Stomach (tissue), 9 donors: ENCODE measurements around the gene ARHGAP10. TPM values are rescaled to one million over a fixed set of nuclear protein-coding genes. Genes with fewer than 3 reads are reported as not detected.

Experiments used
- DNase-seq, 2 donors: peaks; one replicate each; pipeline versions ENCODE4 v3.0.0 to v3.0.0-alpha.2; 2013 to 2019
- H3K27ac ChIP-seq, 5 donors: fragments of 200-600 bp in 4 of 5; sonication (generic) in 4 of 5; one replicate each; pipeline ENCODE4 v1.5.1; 2013 to 2019; ENCODE audit warnings: mild to moderate bottlenecking in 1 of 5, moderate library complexity in 1 of 5
- H3K27me3 ChIP-seq, 3 donors: fragments of 200-600 bp; sonication (generic); one replicate each; pipeline ENCODE4 v1.5.1; 2017 to 2019; ENCODE audit warnings: mixed run types in 1 of 3
- H3K36me3 ChIP-seq, 4 donors: fragments of 200-600 bp; sonication (generic); 1 replicate in 3 of 4; 2 replicates in 1 of 4; pipeline ENCODE4 v1.5.1; 2016 to 2019
- H3K4me1 ChIP-seq, 4 donors: fragments of 200-600 bp; sonication (generic); one replicate each; pipeline ENCODE4 v1.5.1; 2016 to 2019
- H3K4me3 ChIP-seq, 4 donors: fragments of 200-600 bp; sonication (generic) in 3 of 4; one replicate each; pipeline ENCODE4 v1.5.1; 2016 to 2019; ENCODE audit warnings: mild to moderate bottlenecking in 1 of 4
- H3K9me3 ChIP-seq, 4 donors: fragments of 200-600 bp; sonication (generic); one replicate each; pipeline ENCODE4 v1.5.1; 2016 to 2019
- EP300 ChIP-seq: sonication (generic); formaldehyde crosslinking; IDR thresholded peaks from one replicate; pipeline ENCODE4 v1.6.1; 2017; ENCODE audit warnings: antibody characterized with exemption
- POLR2A ChIP-seq, 4 donors: fragments of 450-650 bp; IDR thresholded peaks; one replicate each; pipeline ENCODE4 v1.6.1; 2016; ENCODE audit warnings: antibody characterized with exemption in 4 of 4, control low read depth in 2 of 4, mild to moderate bottlenecking in 1 of 4, moderate library complexity in 1 of 4
- POLR2AphosphoS5 ChIP-seq, 3 donors: sonication (generic); formaldehyde crosslinking; IDR thresholded peaks; one replicate each; pipeline ENCODE4 v1.6.1; 2016; ENCODE audit warnings: antibody characterized with exemption in 3 of 3
- WGBS, 5 donors: extraction: QIAGEN DNeasy Blood & Tissue Kit in 3 of 5; methylation state at CpG; one replicate each; pipeline versions ENCODE4 v1.1.5 to v1.1.7; 2013 to 2018; 5-methylcytosine and 5-hydroxymethylcytosine counted together
- intact Hi-C: fragments of 100-400 bp; cut with DNase I; formaldehyde crosslinking; loops from one replicate; pipeline ENCODE4 v1.15.1; 2023; ENCODE audit warnings: low total_unique reads
- polyA plus RNA-seq, 3 donors: library from polyadenylated mRNA; stranded (reverse); fragments of 200-250 nt; gene quantifications; one replicate each; pipeline ENCODE4 v1.2.3, GENCODE V29; 2013
- total RNA-seq, 5 donors: library from RNA; depleted of rRNA; stranded (reverse); fragments of >200 nt; gene quantifications; one replicate each; pipeline versions ENCODE4 v1.1.0 to v1.2.3, GENCODE V29; 2014 to 2016
- TF ChIP-seq, protein P1 (sequence below), 7 experiments: fragments of 450-650 bp in 4 of 7; fragments of 200-600 bp in 3 of 7; sonication (generic) in 3 of 7; IDR thresholded peaks; one replicate each; pipeline ENCODE4 v1.5.1; 2016 to 2019; ENCODE audit warnings: antibody characterized with exemption in 7 of 7, control low read depth in 2 of 7, mild to moderate bottlenecking in 1 of 7
- donor health status: healthy with polysubstance abuse.
- donor health status: Bipolar disorder and iron deficiency.
- donor health status: healthy.

ARHGAP10 gene
- total and polyA plus RNA-seq, 8 donors: 18.1 to 117 (median 43.9) TPM

- WGBS, 5 donors: 43 to 55% (median 52%) methylated on average over 5 of the region's 5 CpGs
- Histone ChIP-seq H3K36me3 (no peaks in the 10 kb centered on the region), H3K9me3 (no peaks in the 10 kb centered on the region), H3K27me3 (no peaks in the 10 kb centered on the region), H3K27ac (peak overlapping the region; percentile 48 to 89 (median 81)), H3K4me1 (peaks cover 8 to 61% (median 45%) of the 10 kb centered on the region in 4 donors), H3K4me3 (no peak overlapping the region)
- intact Hi-C loops: no loop called here
- peak in 1 of 2 donors; percentile 49 for DNase-seq
- TF ChIP-seq POLR2AphosphoS5 (IDR thresholded peaks at IDR 0.05): peak in 2 of 3 donors; percentile 58 to 72
- TF ChIP-seq POLR2A (IDR thresholded peaks at IDR 0.05): no peak
Measured at GRCh38 chr4:147831551-147832171, 99.8 kb downstream of the ARHGAP10 start.

- 49 to 90% (median 84%) methylated on average over 2 of the region's 2 CpGs for WGBS, 5 donors
- peak overlapping the region in 4 of 5 donors; percentile 80 to 89 (median 83) for H3K27ac ChIP-seq
Measured at GRCh38 chr4:147833254-147833653, 101.4 kb downstream of the ARHGAP10 start.

GRCh38 chr4:147833741-147834140 is 101.9 kb downstream of the ARHGAP10 start:
- Histone ChIP-seq H3K27ac (peak overlapping the region in 3 of 5 donors; percentile 80 to 89 (median 85)), H3K4me3 (no peak overlapping the region), H3K4me1 (peaks cover 8 to 45% (median 38%) of the 10 kb centered on the region in 4 donors), H3K9me3 (no peaks in the 10 kb centered on the region), H3K36me3 (no peaks in the 10 kb centered on the region), H3K27me3 (no peaks in the 10 kb centered on the region)
- intact Hi-C loops: no loop called here
- TF ChIP-seq POLR2A (IDR thresholded peaks at IDR 0.05) (no peak), POLR2AphosphoS5 (IDR thresholded peaks at IDR 0.05) (no peak), EP300 (no peak)
- TF ChIP-seq, protein P1, sequence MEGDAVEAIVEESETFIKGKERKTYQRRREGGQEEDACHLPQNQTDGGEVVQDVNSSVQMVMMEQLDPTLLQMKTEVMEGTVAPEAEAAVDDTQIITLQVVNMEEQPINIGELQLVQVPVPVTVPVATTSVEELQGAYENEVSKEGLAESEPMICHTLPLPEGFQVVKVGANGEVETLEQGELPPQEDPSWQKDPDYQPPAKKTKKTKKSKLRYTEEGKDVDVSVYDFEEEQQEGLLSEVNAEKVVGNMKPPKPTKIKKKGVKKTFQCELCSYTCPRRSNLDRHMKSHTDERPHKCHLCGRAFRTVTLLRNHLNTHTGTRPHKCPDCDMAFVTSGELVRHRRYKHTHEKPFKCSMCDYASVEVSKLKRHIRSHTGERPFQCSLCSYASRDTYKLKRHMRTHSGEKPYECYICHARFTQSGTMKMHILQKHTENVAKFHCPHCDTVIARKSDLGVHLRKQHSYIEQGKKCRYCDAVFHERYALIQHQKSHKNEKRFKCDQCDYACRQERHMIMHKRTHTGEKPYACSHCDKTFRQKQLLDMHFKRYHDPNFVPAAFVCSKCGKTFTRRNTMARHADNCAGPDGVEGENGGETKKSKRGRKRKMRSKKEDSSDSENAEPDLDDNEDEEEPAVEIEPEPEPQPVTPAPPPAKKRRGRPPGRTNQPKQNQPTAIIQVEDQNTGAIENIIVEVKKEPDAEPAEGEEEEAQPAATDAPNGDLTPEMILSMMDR (IDR thresholded peaks at IDR 0.05): no peak
- WGBS, 5 donors: 80 to 94% (median 83%) methylated on average over 2 of the region's 2 CpGs
- no peak for DNase-seq

More at GRCh38 chr4:147833254-147833653, 101.4 kb downstream of the ARHGAP10 start:
- DNase-seq: no peak
- no peak overlapping the region for H3K4me3 ChIP-seq
- peaks cover 8 to 50% (median 40%) of the 10 kb centered on the region in 4 donors for H3K4me1 ChIP-seq
- no peaks in the 10 kb centered on the region for H3K9me3 ChIP-seq
- TF ChIP-seq POLR2A (IDR thresholded peaks at IDR 0.05) (no peak), EP300 (no peak), POLR2AphosphoS5 (IDR thresholded peaks at IDR 0.05) (no peak)
- TF ChIP-seq, protein P1 (IDR thresholded peaks at IDR 0.05): no peak
- H3K36me3 ChIP-seq: no peaks in the 10 kb centered on the region
- no peaks in the 10 kb centered on the region for H3K27me3 ChIP-seq
- intact Hi-C loops: no loop called here

DNA sequence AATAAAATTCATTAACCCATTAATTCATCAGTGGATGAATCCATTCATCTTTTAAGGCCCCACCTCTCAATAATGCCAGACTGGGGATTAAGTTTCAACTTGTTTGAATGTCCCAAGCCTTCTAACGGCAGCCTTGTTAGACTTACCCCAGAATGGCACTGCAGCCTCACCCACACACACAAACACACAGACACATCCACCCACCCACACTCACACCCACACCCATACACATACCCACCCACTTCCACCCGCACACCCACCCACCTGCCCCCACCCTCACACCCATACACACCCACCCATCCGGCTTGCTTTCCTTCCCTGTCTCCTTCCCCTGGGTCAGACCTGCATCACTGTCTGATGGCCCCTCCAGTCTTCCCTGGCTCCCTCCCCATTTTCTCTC is 102.6 kb downstream of the ARHGAP10 start:
- no peak for DNase-seq
- WGBS, 5 donors: 86 to 98% (median 91%) methylated on average over 3 of the region's 3 CpGs
- no peaks in the 10 kb centered on the region for H3K36me3 ChIP-seq
- intact Hi-C loops: no loop called here
- TF ChIP-seq, protein P1 (IDR thresholded peaks at IDR 0.05): no peak
- TF ChIP-seq POLR2AphosphoS5 (IDR thresholded peaks at IDR 0.05) (no peak), EP300 (no peak), POLR2A (IDR thresholded peaks at IDR 0.05) (no peak)
- H3K27ac ChIP-seq: peak overlapping the region in 3 of 5 donors; percentile 4 to 89 (median 85)
- H3K4me1 ChIP-seq: peaks cover 5 to 38% (median 30%) of the 10 kb centered on the region in 4 donors
- no peaks in the 10 kb centered on the region for H3K27me3 ChIP-seq
- no peak overlapping the region for H3K4me3 ChIP-seq
- no peaks in the 10 kb centered on the region for H3K9me3 ChIP-seq

GRCh38 chr4:147836807-147837206 is 104.9 kb downstream of the ARHGAP10 start:
- TF ChIP-seq, protein P1 (IDR thresholded peaks at IDR 0.05): no peak
- no peak for TF ChIP-seq POLR2A (IDR thresholded peaks at IDR 0.05)
- TF ChIP-seq EP300: no peak
- TF ChIP-seq POLR2AphosphoS5 (IDR thresholded peaks at IDR 0.05): no peak
- Histone ChIP-seq H3K4me3 (no peak overlapping the region), H3K4me1 (peaks cover 0 to 38% (median 19%) of the 10 kb centered on the region in 4 donors), H3K27ac (peak overlapping the region in 3 of 5 donors; percentile 11 to 89 (median 55)), H3K36me3 (no peaks in the 10 kb centered on the region), H3K27me3 (no peaks in the 10 kb centered on the region), H3K9me3 (no peaks in the 10 kb centered on the region)
- intact Hi-C loops: no loop called here
- WGBS, 5 donors: 69 to 88% (median 82%) methylated on average over 6 of the region's 6 CpGs
- no peak for DNase-seq
